ENCODE data around the gene MAMDC2.

The MAMDC2 gene

GRCh38 chr9:70003901-70004714 lies 39.5 kb upstream of the MAMDC2 start:
- Histone ChIP-seq H2AFZ (ENCODE audit: low read depth, low read length, severe bottlenecking) (no peak overlapping the region), H3K36me3 (ENCODE audit: low read length) (no peaks in the 10 kb centered on the region), H3K79me2 (ENCODE audit: insufficient read depth, low read length) (no peaks in the 10 kb centered on the region), H3K4me3 (ENCODE audit: insufficient read depth, low read length, poor library complexity, severe bottlenecking) (no peak overlapping the region), H3K9me2 (replicated peaks; ENCODE audit: insufficient read depth, low read length) (no peaks in the 10 kb centered on the region), H3K9me3 (ENCODE audit: insufficient read depth, low read length) (no peaks in the 10 kb centered on the region), H3K9ac (ENCODE audit: low read length) (no peak overlapping the region), H3K4me2 (ENCODE audit: low read depth, low read length, poor library complexity, severe bottlenecking) (no peak overlapping the region), H3K27ac (ENCODE audit: low read depth, low read length) (no peak overlapping the region), H4K20me1 (ENCODE audit: low read depth, low read length) (no peaks in the 10 kb centered on the region), H3F3A (ENCODE audit: insufficient read depth) (no peaks in the 10 kb centered on the region), H3K27me3 (ENCODE audit: low read length) (no peaks in the 10 kb centered on the region)
- no peak for TF ChIP-seq CTCF (IDR thresholded peaks at IDR 0.05; ENCODE audit: insufficient read depth, low read length, poor library complexity, severe bottlenecking)
- no peak for TF ChIP-seq EZH2phosphoT487 (conservative IDR thresholded peaks at IDR 0.05; ENCODE audit: low read length)

GRCh38 chr9:70006306-70006705 lies 37.3 kb upstream of the MAMDC2 start:
- no peaks in the 10 kb centered on the region for H3K27me3 ChIP-seq (ENCODE audit: low read length)
- no peak overlapping the region for H3K27ac ChIP-seq (ENCODE audit: low read depth, low read length)
- H3K79me2 ChIP-seq (ENCODE audit: insufficient read depth, low read length): no peaks in the 10 kb centered on the region
- H3K36me3 ChIP-seq (ENCODE audit: low read length): no peaks in the 10 kb centered on the region
- H3K9me3 ChIP-seq (ENCODE audit: insufficient read depth, low read length): no peaks in the 10 kb centered on the region
- no peaks in the 10 kb centered on the region for H3F3A ChIP-seq (ENCODE audit: insufficient read depth)
- H3K4me2 ChIP-seq (ENCODE audit: low read depth, low read length, poor library complexity, severe bottlenecking): no peak overlapping the region
- no peak overlapping the region for H3K4me3 ChIP-seq (ENCODE audit: insufficient read depth, low read length, poor library complexity, severe bottlenecking)
- no peaks in the 10 kb centered on the region for H3K9me2 ChIP-seq (replicated peaks; ENCODE audit: insufficient read depth, low read length)
- H2AFZ ChIP-seq (ENCODE audit: low read depth, low read length, severe bottlenecking): no peak overlapping the region
- no peaks in the 10 kb centered on the region for H4K20me1 ChIP-seq (ENCODE audit: low read depth, low read length)
- TF ChIP-seq EZH2phosphoT487 (conservative IDR thresholded peaks at IDR 0.05; ENCODE audit: low read length) (no peak), CTCF (IDR thresholded peaks at IDR 0.05; ENCODE audit: insufficient read depth, low read length, poor library complexity, severe bottlenecking) (no peak)
- H3K9ac ChIP-seq (ENCODE audit: low read length): no peak overlapping the region

- Histone ChIP-seq H3K79me2 (ENCODE audit: insufficient read depth, low read length) (no peaks in the 10 kb centered on the region), H3K27ac (ENCODE audit: low read depth, low read length) (no peak overlapping the region), H2AFZ (ENCODE audit: low read depth, low read length, severe bottlenecking) (no peak overlapping the region), H3F3A (ENCODE audit: insufficient read depth) (no peaks in the 10 kb centered on the region), H3K9me2 (replicated peaks; ENCODE audit: insufficient read depth, low read length) (no peaks in the 10 kb centered on the region), H4K20me1 (ENCODE audit: low read depth, low read length) (no peaks in the 10 kb centered on the region), H3K9ac (ENCODE audit: low read length) (no peak overlapping the region), H3K4me3 (ENCODE audit: insufficient read depth, low read length, poor library complexity, severe bottlenecking) (no peak overlapping the region), H3K27me3 (ENCODE audit: low read length) (no peaks in the 10 kb centered on the region), H3K4me2 (ENCODE audit: low read depth, low read length, poor library complexity, severe bottlenecking) (no peak overlapping the region), H3K9me3 (ENCODE audit: insufficient read depth, low read length) (no peaks in the 10 kb centered on the region), H3K36me3 (ENCODE audit: low read length) (no peaks in the 10 kb centered on the region)
- TF ChIP-seq EZH2phosphoT487 (conservative IDR thresholded peaks at IDR 0.05; ENCODE audit: low read length): no peak
- TF ChIP-seq CTCF (IDR thresholded peaks at IDR 0.05; ENCODE audit: insufficient read depth, low read length, poor library complexity, severe bottlenecking): no peak
Measured at GRCh38 chr9:70007831-70008230, 35.8 kb upstream of the MAMDC2 start.
